Neutrophil (primary cell): Measurements from ENCODE around the gene NUDT16L1.
A peak's percentile ranks its signal among the peaks of the same experiment; 100 is the strongest.

ENCODE experiments used
- H3K27ac ChIP-seq: fragments of 200-600 bp; sonication (generic); 2 replicates; pipeline ENCODE4 v1.5.1; 2016; ENCODE audit warnings: mild to moderate bottlenecking, moderate library complexity
- H3K27me3 ChIP-seq: fragments of 200-600 bp; sonication (generic); 2 replicates; pipeline ENCODE4 v1.6.0; 2016; ENCODE audit warnings: mild to moderate bottlenecking
- H3K36me3 ChIP-seq: fragments of 200-600 bp; sonication (generic); 2 replicates; pipeline ENCODE4 v1.5.1; 2017
- H3K4me1 ChIP-seq, 2 experiments: fragments of 200-600 bp in 1 of 2; sonication (generic) in 1 of 2; 1 replicate in 1 of 2; 2 replicates in 1 of 2; pipeline versions ENCODE4 v1.5.1 to v1.6.1; 2013 to 2016; ENCODE audit warnings: low read depth in 1 of 2, low read length in 1 of 2, mild to moderate bottlenecking in 1 of 2, moderate library complexity in 1 of 2; ENCODE audit not compliant: control insufficient read depth in 1 of 2, insufficient read depth in 1 of 2
- H3K4me3 ChIP-seq, 2 experiments: fragments of 200-600 bp in 1 of 2; sonication (generic) in 1 of 2; 1 replicate in 1 of 2; 2 replicates in 1 of 2; pipeline ENCODE4 v1.5.1; 2013 to 2016; ENCODE audit warnings: low read depth in 1 of 2, low read length in 1 of 2, mild to moderate bottlenecking in 1 of 2, moderate library complexity in 1 of 2
- H3K9me3 ChIP-seq: fragments of 200-600 bp; sonication (generic); 2 replicates; pipeline ENCODE4 v1.5.1; 2016
- TF ChIP-seq, protein P1 (sequence below): fragments of 200-600 bp; sonication (generic); IDR thresholded peaks from 2 replicates; pipeline ENCODE4 v1.5.1; 2016; ENCODE audit warnings: antibody characterized with exemption

The NUDT16L1 gene

GRCh38 chr16:4661661-4662060, 31.7 kb upstream of the NUDT16L1 start:
- Histone ChIP-seq H3K4me1 (peaks cover 40 to 47% of the 10 kb centered on the region in 2 experiments), H3K4me3 (no peak overlapping the region), H3K27ac (peak overlapping the region; percentile 42), H3K9me3 (no peaks in the 10 kb centered on the region), H3K36me3 (peaks cover 83% of the 10 kb centered on the region), H3K27me3 (no peaks in the 10 kb centered on the region)
- TF ChIP-seq, protein P1, sequence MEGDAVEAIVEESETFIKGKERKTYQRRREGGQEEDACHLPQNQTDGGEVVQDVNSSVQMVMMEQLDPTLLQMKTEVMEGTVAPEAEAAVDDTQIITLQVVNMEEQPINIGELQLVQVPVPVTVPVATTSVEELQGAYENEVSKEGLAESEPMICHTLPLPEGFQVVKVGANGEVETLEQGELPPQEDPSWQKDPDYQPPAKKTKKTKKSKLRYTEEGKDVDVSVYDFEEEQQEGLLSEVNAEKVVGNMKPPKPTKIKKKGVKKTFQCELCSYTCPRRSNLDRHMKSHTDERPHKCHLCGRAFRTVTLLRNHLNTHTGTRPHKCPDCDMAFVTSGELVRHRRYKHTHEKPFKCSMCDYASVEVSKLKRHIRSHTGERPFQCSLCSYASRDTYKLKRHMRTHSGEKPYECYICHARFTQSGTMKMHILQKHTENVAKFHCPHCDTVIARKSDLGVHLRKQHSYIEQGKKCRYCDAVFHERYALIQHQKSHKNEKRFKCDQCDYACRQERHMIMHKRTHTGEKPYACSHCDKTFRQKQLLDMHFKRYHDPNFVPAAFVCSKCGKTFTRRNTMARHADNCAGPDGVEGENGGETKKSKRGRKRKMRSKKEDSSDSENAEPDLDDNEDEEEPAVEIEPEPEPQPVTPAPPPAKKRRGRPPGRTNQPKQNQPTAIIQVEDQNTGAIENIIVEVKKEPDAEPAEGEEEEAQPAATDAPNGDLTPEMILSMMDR, result no peak

DNA sequence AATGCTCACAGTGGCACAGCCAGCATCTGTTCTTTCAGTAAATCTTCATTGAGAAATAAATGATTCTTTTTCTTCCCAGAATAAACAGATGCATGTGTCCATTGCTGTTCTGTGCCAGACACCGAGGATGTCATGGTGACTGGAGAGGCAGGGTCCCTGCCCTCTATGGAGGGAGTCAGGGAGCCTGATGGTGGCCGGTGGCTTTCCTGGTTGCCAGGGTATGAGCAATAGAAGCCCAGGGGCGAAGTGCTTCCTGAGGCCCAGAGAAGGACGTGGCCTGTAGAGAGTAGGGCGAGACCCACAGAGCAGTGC, 29.9 kb upstream of the NUDT16L1 start:
- H3K4me3 ChIP-seq, result peak overlapping the region; percentile 29 to 39
- no peaks in the 10 kb centered on the region for H3K27me3 ChIP-seq
- no peaks in the 10 kb centered on the region for H3K9me3 ChIP-seq
- peak overlapping the region; percentile 84 for H3K27ac ChIP-seq
- TF ChIP-seq, protein P1, result no peak
- H3K4me1 ChIP-seq, result peaks cover 40 to 47% of the 10 kb centered on the region in 2 experiments
- H3K36me3 ChIP-seq, result peaks cover 84% of the 10 kb centered on the region

DNA sequence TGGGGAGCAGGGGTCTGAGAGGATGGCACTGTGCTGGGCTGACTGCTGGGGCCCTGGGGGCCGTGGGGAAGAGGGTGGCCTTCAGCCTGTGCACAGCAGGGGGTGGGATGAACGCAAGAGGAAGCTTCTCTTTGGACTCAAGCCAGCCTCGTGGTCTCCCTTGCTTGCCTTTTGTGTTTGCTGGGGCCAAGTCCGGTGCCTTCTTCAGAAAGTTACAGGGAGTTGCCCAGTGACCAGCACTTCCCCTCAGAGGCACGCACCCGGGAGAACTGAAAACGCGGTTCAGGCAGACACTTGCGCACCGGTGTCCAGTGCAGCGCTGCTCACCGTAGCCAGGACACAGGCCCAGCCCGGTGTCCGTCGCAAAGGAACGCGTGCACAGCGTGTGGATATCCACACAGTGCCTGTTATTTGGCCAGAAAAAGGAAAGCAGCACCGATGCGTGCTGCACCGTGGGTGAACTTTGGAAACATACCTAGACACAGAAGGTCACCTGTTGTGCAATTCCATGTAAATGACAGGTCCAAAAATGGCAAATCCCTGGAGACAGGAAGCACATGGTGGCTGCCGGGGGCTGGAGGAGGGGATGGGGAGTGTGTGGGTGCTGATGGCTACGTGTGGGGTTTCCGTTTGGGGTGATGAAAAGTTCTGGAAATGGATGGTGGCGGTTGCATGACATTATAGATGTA, 29.4 kb upstream of the NUDT16L1 start:
- peak overlapping the region; percentile 84 for H3K27ac ChIP-seq
- peak overlapping the region; percentile 29 to 39 for H3K4me3 ChIP-seq
- H3K36me3 ChIP-seq, result peaks cover 84% of the 10 kb centered on the region
- H3K9me3 ChIP-seq, result no peaks in the 10 kb centered on the region
- TF ChIP-seq, protein P1, result peak; percentile 29
- peaks cover 40 to 47% of the 10 kb centered on the region in 2 experiments for H3K4me1 ChIP-seq
- H3K27me3 ChIP-seq, result no peaks in the 10 kb centered on the region

DNA sequence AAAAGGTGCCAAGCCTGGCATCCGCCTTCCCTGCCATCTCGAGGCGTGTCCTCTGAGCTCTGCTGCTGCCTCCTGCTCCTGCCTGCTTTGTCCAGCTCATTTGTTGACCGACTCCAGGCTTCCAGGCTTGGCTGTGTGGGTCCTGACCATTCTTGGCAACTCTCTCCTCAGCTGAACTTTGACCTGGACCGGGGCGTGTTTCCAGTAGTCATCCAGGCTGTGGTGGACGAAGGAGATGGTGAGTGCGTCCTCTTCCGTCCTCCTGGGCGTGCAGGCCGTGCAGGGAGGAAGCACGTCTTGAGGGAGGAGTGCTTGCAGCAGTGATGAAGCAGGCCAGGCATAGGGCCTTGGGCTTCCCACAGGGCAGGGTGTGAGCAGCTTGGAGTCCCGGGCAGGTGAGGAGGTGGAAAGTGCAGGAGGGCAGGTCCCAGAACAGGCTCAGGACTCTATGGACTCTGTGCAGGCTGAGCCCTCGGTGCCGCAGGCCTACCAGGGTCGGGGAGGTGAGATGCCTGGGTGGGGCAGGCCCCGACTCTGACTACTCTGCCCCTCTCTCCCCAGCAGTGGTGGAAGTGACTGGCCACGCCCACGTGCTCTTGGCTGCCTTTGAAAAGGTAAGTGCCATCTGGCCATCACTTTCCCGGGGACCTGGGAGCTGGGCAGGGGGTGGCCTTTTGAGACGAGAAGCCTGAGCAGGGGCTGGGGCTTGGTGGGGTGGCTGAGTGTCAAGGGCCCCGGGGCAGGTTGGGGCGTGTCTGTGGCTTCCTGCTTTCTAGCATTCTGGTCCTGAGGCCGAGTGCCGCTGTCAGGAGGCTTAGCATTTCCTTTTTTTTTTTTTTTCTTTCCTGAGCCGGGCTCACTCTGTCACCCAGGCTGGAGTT, 28.6 kb upstream of the NUDT16L1 start:
- Histone ChIP-seq H3K9me3 (no peaks in the 10 kb centered on the region), H3K36me3 (peaks cover 84% of the 10 kb centered on the region), H3K4me3 (peak overlapping the region; percentile 29 to 39), H3K4me1 (peaks cover 40 to 47% of the 10 kb centered on the region in 2 experiments), H3K27ac (peak overlapping the region; percentile 84), H3K27me3 (no peaks in the 10 kb centered on the region)
- TF ChIP-seq, protein P1, result no peak

- no peak overlapping the region for H3K27ac ChIP-seq
- H3K4me1 ChIP-seq, result peaks cover 40 to 41% of the 10 kb centered on the region in 2 experiments
- peaks cover 84% of the 10 kb centered on the region for H3K36me3 ChIP-seq
Observed at GRCh38 chr16:4666537-4667202, 26.7 kb upstream of the NUDT16L1 start.

More at GRCh38 chr16:4666537-4667202, 26.7 kb upstream of the NUDT16L1 start:
- Histone ChIP-seq H3K27me3 (no peaks in the 10 kb centered on the region), H3K9me3 (no peaks in the 10 kb centered on the region), H3K4me3 (no peak overlapping the region)
- TF ChIP-seq, protein P1, result no peak
